PC-9 (cell line): ENCODE data around the gene SGSH. TPM values are rescaled to one million over a fixed set of nuclear protein-coding genes. Genes with fewer than 3 reads are reported as not detected.

Experiments used
- BruUV-seq: library from RNA; stranded (reverse); fragments of 400-500 nt; replicated peaks from 2 replicates; lab custom pipeline; 2021; lab: Mats Ljungman, UMichigan
- CTCF ChIA-PET: fragments of 300-600 bp; sonication (Branson Sonifier 250); formaldehyde crosslinking; loops from one replicate; lab custom pipeline; 2022; ENCODE audit warnings: antibody characterized with exemption; lab: Charles Lee
- POLR2A ChIA-PET: fragments of 300-600 bp; sonication (Branson Sonifier 250); formaldehyde crosslinking; loops from one replicate; lab custom pipeline; 2022; ENCODE audit warnings: antibody characterized with exemption; ENCODE audit not compliant: unreplicated experiment; lab: Charles Lee
- DNase-seq, 2 experiments: peaks; one replicate each; pipeline versions ENCODE4 v3.0.0 to v3.0.0-alpha.2; 2015 to 2022; ENCODE audit warnings: mixed read lengths in 1 of 2
- H2AFZ ChIP-seq: fragments of 200-600 bp; sonication (generic); 2 replicates; pipeline ENCODE4 v1.8.1; 2017; ENCODE audit warnings: antibody characterized with exemption
- H3F3A ChIP-seq: fragments of 200-600 bp; sonication (generic); 2 replicates; pipeline ENCODE4 v1.8.1; 2017; ENCODE audit warnings: antibody characterized with exemption, mild to moderate bottlenecking, low read depth; ENCODE audit not compliant: insufficient read depth
- H3K27ac ChIP-seq: fragments of 200-600 bp; sonication (generic); 2 replicates; pipeline ENCODE4 v1.6.1; 2016; ENCODE audit warnings: mixed run types
- H3K27me3 ChIP-seq: fragments of 200-600 bp; sonication (generic); 2 replicates; pipeline ENCODE4 v1.6.1; 2016; ENCODE audit warnings: low read depth, mixed run types; ENCODE audit not compliant: insufficient read depth
- H3K36me3 ChIP-seq: fragments of 200-600 bp; sonication (generic); 2 replicates; pipeline ENCODE4 v1.6.1; 2016; ENCODE audit warnings: low read depth, mixed run types
- H3K4me1 ChIP-seq: fragments of 200-600 bp; sonication (generic); replicated peaks from 2 replicates; pipeline ENCODE4 v1.6.1; 2016; ENCODE audit warnings: mixed run types; ENCODE audit not compliant: insufficient read depth
- H3K4me2 ChIP-seq: fragments of 200-600 bp; sonication (generic); 2 replicates; pipeline ENCODE4 v1.6.1; 2017; ENCODE audit warnings: mixed run types
- H3K4me3 ChIP-seq: fragments of 200-600 bp; sonication (generic); 2 replicates; pipeline ENCODE4 v1.6.1; 2016; ENCODE audit warnings: mixed run types
- H3K79me2 ChIP-seq: fragments of 200-600 bp; sonication (generic); 2 replicates; pipeline ENCODE4 v1.6.1; 2017; ENCODE audit warnings: low read depth, mixed run types
- H3K9me2 ChIP-seq: fragments of 200-600 bp; sonication (generic); 2 replicates; pipeline ENCODE4 v1.8.1; 2017; ENCODE audit warnings: mild to moderate bottlenecking; ENCODE audit not compliant: insufficient read depth
- H3K9me3 ChIP-seq: fragments of 200-600 bp; sonication (generic); 2 replicates; pipeline ENCODE4 v1.8.1; 2016; ENCODE audit warnings: low read depth; ENCODE audit not compliant: insufficient read depth
- H4K20me1 ChIP-seq: fragments of 200-600 bp; sonication (generic); 2 replicates; pipeline ENCODE4 v1.8.1; 2017; ENCODE audit not compliant: insufficient read depth
- CTCF ChIP-seq: fragments of 200-600 bp; sonication (generic); conservative IDR thresholded peaks from 2 replicates; pipeline ENCODE4 v1.6.1; 2017; ENCODE audit warnings: mixed run types, antibody characterized with exemption, mild to moderate bottlenecking, moderate library complexity
- EZH2 ChIP-seq: fragments of 200-600 bp; sonication (generic); IDR thresholded peaks from 2 replicates; pipeline ENCODE4 v1.8.0; 2017; ENCODE audit warnings: antibody characterized with exemption, low read depth
- intact Hi-C: fragments of 100-400 bp; cut with micrococcal nuclease; formaldehyde crosslinking; loops from one replicate; pipeline ENCODE4 v1.10.0; 2022; ENCODE audit not compliant: unreplicated experiment
- total RNA-seq: library from RNA; stranded (reverse); gene quantifications from 2 replicates; pipeline ENCODE4 v1.2.3, GENCODE V29; 2021

Gene SGSH
- total RNA-seq, 1 experiment from 2014 or later = 28.4 TPM

- intact Hi-C loops = no loop called here
- no peak overlapping the region for H3K4me2 ChIP-seq
- H3K36me3 ChIP-seq = no peaks in the 10 kb centered on the region
- H3K79me2 ChIP-seq = no peaks in the 10 kb centered on the region
- 0 out of 2 replicates have a peak, but pooled peaks cover 2% of the 10 kb centered on the region for H3K4me1 ChIP-seq
- no TSS peak for BruUV-seq
- POLR2A ChIA-PET = no interaction called here
- no peaks in the 10 kb centered on the region for H3F3A ChIP-seq
- no peaks in the 10 kb centered on the region for H4K20me1 ChIP-seq
- no peak overlapping the region for H2AFZ ChIP-seq
- H3K27me3 ChIP-seq = no peaks in the 10 kb centered on the region
- no peak overlapping the region for H3K4me3 ChIP-seq
- TF ChIP-seq EZH2 (no peak), CTCF (no peak)
- H3K27ac ChIP-seq = no peak overlapping the region
- CTCF ChIA-PET = no interaction called here
- DNase-seq = no peak
- no peaks in the 10 kb centered on the region for H3K9me2 ChIP-seq
- no peaks in the 10 kb centered on the region for H3K9me3 ChIP-seq
Observed at GRCh38 chr17:80180192-80180591, 39.9 kb downstream of the SGSH start.

GRCh38 chr17:80177986-80178595 is 42.0 kb downstream of the SGSH start:
- DNase-seq = no peak
- TF ChIP-seq CTCF (no peak), EZH2 (no peak)
- Histone ChIP-seq H3K4me1 (0 out of 2 replicates have a peak, but pooled peaks cover 6% of the 10 kb centered on the region), H3K79me2 (no peaks in the 10 kb centered on the region), H3K9me3 (no peaks in the 10 kb centered on the region), H2AFZ (no peak overlapping the region), H3K4me2 (no peak overlapping the region), H4K20me1 (no peaks in the 10 kb centered on the region), H3K4me3 (no peak overlapping the region), H3K36me3 (no peaks in the 10 kb centered on the region), H3K27me3 (no peaks in the 10 kb centered on the region), H3F3A (no peaks in the 10 kb centered on the region), H3K9me2 (no peaks in the 10 kb centered on the region), H3K27ac (no peak overlapping the region)
- intact Hi-C loops = no loop called here
- ChIA-PET POLR2A (interaction anchor here (0.6 kb wide), 1 partner anchor 1322 kb away, joined by 3 read pairs; no protein-coding TSS in a partner anchor), CTCF (no interaction called here)
- no TSS peak for BruUV-seq

- no peaks in the 10 kb centered on the region for H3K36me3 ChIP-seq
Observed at GRCh38 chr17:80176757-80177156, 43.4 kb downstream of the SGSH start.

More at GRCh38 chr17:80176757-80177156, 43.4 kb downstream of the SGSH start:
- Histone ChIP-seq H3K27ac (no peak overlapping the region), H3K27me3 (no peaks in the 10 kb centered on the region), H3K4me2 (no peak overlapping the region), H3K4me3 (no peak overlapping the region), H3K9me2 (no peaks in the 10 kb centered on the region), H4K20me1 (no peaks in the 10 kb centered on the region), H3F3A (no peaks in the 10 kb centered on the region), H3K4me1 (0 out of 2 replicates have a peak, but pooled peaks cover 6% of the 10 kb centered on the region), H3K79me2 (no peaks in the 10 kb centered on the region), H2AFZ (no peak overlapping the region), H3K9me3 (no peaks in the 10 kb centered on the region)
- intact Hi-C loops = no loop called here
- no peak for DNase-seq
- TF ChIP-seq EZH2 = no peak
- no peak for TF ChIP-seq CTCF
- ChIA-PET CTCF (no interaction called here), POLR2A (no interaction called here)
- no TSS peak for BruUV-seq
